ENCODE results near the gene BBX.

GRCh38 chr3:107753494-107753893 is 230.7 kb downstream of the BBX start:
- no peak for TF ChIP-seq TAF1 (IDR thresholded peaks at IDR 0.05; ENCODE audit: borderline replicate concordance, insufficient read depth, low read length)
- no peak for TF ChIP-seq POLR2AphosphoS5 (IDR thresholded peaks at IDR 0.05; ENCODE audit: low read depth, low read length)
- TF ChIP-seq, protein P1, sequence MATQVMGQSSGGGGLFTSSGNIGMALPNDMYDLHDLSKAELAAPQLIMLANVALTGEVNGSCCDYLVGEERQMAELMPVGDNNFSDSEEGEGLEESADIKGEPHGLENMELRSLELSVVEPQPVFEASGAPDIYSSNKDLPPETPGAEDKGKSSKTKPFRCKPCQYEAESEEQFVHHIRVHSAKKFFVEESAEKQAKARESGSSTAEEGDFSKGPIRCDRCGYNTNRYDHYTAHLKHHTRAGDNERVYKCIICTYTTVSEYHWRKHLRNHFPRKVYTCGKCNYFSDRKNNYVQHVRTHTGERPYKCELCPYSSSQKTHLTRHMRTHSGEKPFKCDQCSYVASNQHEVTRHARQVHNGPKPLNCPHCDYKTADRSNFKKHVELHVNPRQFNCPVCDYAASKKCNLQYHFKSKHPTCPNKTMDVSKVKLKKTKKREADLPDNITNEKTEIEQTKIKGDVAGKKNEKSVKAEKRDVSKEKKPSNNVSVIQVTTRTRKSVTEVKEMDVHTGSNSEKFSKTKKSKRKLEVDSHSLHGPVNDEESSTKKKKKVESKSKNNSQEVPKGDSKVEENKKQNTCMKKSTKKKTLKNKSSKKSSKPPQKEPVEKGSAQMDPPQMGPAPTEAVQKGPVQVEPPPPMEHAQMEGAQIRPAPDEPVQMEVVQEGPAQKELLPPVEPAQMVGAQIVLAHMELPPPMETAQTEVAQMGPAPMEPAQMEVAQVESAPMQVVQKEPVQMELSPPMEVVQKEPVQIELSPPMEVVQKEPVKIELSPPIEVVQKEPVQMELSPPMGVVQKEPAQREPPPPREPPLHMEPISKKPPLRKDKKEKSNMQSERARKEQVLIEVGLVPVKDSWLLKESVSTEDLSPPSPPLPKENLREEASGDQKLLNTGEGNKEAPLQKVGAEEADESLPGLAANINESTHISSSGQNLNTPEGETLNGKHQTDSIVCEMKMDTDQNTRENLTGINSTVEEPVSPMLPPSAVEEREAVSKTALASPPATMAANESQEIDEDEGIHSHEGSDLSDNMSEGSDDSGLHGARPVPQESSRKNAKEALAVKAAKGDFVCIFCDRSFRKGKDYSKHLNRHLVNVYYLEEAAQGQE (IDR thresholded peaks at IDR 0.05; ENCODE audit: insufficient read depth in 1 of 2, low read depth in 2 of 2, low read length in 2 of 2): no peak
- TF ChIP-seq FOXP2 (optimal IDR thresholded peaks at IDR 0.05; ENCODE audit: borderline replicate concordance, extremely low read depth, extremely low read length, insufficient read depth): no peak
- no peak for TF ChIP-seq SIN3A (IDR thresholded peaks at IDR 0.05; ENCODE audit: borderline replicate concordance, insufficient read depth, low read length)

Measured in PFSK-1 (cell line).